GM23338 (cell line): ENCODE measurements around the gene CSGALNACT2. TPM values are rescaled to one million over a fixed set of nuclear protein-coding genes. Genes with fewer than 3 reads are reported as not detected.

ENCODE experiments used
- ATAC-seq: fragments of 200-7000 bp; cut with Tn5 transposase; 3 replicates; pipeline ENCODE4 v1.9.1; 2020
- DNase-seq: peaks from one replicate; pipeline ENCODE4 v3.0.0-alpha.2; 2015; ENCODE audit warnings: low spot score
- H2AFZ ChIP-seq: fragments of 200-600 bp; sonication (generic); 2 replicates; pipeline ENCODE4 v1.8.0; 2016; ENCODE audit warnings: antibody characterized with exemption, mild to moderate bottlenecking, moderate library complexity
- H3F3A ChIP-seq: fragments of 200-600 bp; sonication (generic); replicated peaks from 2 replicates; pipeline ENCODE4 v1.8.0; 2017; ENCODE audit warnings: antibody characterized with exemption, mixed run types, low read depth
- H3K27ac ChIP-seq: fragments of 200-600 bp; sonication (generic); 2 replicates; pipeline ENCODE4 v1.6.1; 2016; ENCODE audit warnings: low read depth
- H3K27me3 ChIP-seq: fragments of 200-600 bp; sonication (generic); 2 replicates; pipeline ENCODE4 v1.8.0; 2016; ENCODE audit warnings: mild to moderate bottlenecking, mixed run types, moderate library complexity; ENCODE audit not compliant: insufficient read depth
- H3K36me3 ChIP-seq: fragments of 200-600 bp; sonication (generic); 2 replicates; pipeline ENCODE4 v1.8.0; 2016; ENCODE audit warnings: mild to moderate bottlenecking; ENCODE audit not compliant: insufficient read depth
- H3K4me1 ChIP-seq: fragments of 200-600 bp; sonication (generic); 2 replicates; pipeline ENCODE4 v1.8.0; 2016; ENCODE audit warnings: mild to moderate bottlenecking, moderate library complexity; ENCODE audit not compliant: insufficient read depth
- H3K4me2 ChIP-seq: fragments of 200-600 bp; sonication (generic); 2 replicates; pipeline ENCODE4 v1.7.1; 2017; ENCODE audit warnings: mixed run types
- H3K4me3 ChIP-seq: fragments of 200-600 bp; sonication (generic); 2 replicates; pipeline ENCODE4 v1.6.1; 2016; ENCODE audit warnings: mixed run types
- H3K79me2 ChIP-seq: fragments of 200-600 bp; sonication (generic); replicated peaks from 2 replicates; pipeline ENCODE4 v1.8.0; 2017; ENCODE audit warnings: mild to moderate bottlenecking; ENCODE audit not compliant: insufficient read depth
- H3K9me2 ChIP-seq: fragments of 200-600 bp; sonication (generic); 2 replicates; pipeline ENCODE4 v1.8.0; 2017; ENCODE audit not compliant: insufficient read depth
- H4K20me1 ChIP-seq: fragments of 200-600 bp; sonication (generic); replicated peaks from 2 replicates; pipeline ENCODE4 v1.8.0; 2017; ENCODE audit warnings: mild to moderate bottlenecking; ENCODE audit not compliant: insufficient read depth
- H3K27ac Mint-ChIP-seq: 2 replicates; pipeline ENCODE4 v1.8.0; 2020; ENCODE audit warnings: inconsistent platforms, mild to moderate bottlenecking, moderate library complexity, mixed read lengths
- H3K27me3 Mint-ChIP-seq: 3 replicates; pipeline ENCODE4 v1.8.0; 2022; ENCODE audit warnings: low read depth, mild to moderate bottlenecking, moderate library complexity, mixed read lengths, inconsistent platforms; ENCODE audit not compliant: insufficient read depth, poor library complexity
- H3K36me3 Mint-ChIP-seq: 3 replicates; pipeline ENCODE4 v1.8.0; 2021; ENCODE audit warnings: low read depth, mild to moderate bottlenecking, inconsistent platforms, moderate library complexity, mixed read lengths
- H3K4me1 Mint-ChIP-seq: 3 replicates; pipeline ENCODE4 v1.8.0; 2020; ENCODE audit warnings: mild to moderate bottlenecking, inconsistent platforms, mixed read lengths
- H3K4me3 Mint-ChIP-seq: 3 replicates; pipeline ENCODE4 v1.8.0; 2021; ENCODE audit warnings: moderate library complexity, mild to moderate bottlenecking, inconsistent platforms, mixed read lengths
- H3K9me3 Mint-ChIP-seq: 3 replicates; pipeline ENCODE4 v1.8.0; 2020; ENCODE audit warnings: moderate library complexity, mild to moderate bottlenecking, inconsistent platforms, mixed read lengths
- CREB1 ChIP-seq: fragments of 250-450 bp; sonication (Bioruptor Pico); IDR thresholded peaks from 2 replicates; pipeline ENCODE4 v1.5.0; 2020; ENCODE audit warnings: low read depth, mild to moderate bottlenecking, moderate library complexity
- ETS1 ChIP-seq: IDR thresholded peaks from 2 replicates; pipeline ENCODE4 v1.6.1; 2016; ENCODE audit warnings: antibody characterized with exemption
- EZH2 ChIP-seq: fragments of 200-600 bp; sonication (generic); IDR thresholded peaks from one replicate; pipeline ENCODE4 v1.8.0; 2017; ENCODE audit warnings: antibody characterized with exemption, mild to moderate bottlenecking, low read depth; ENCODE audit not compliant: unreplicated experiment
- EZH2phosphoT487 ChIP-seq: fragments of 200-600 bp; sonication (generic); IDR thresholded peaks from one replicate; pipeline ENCODE4 v1.8.1; 2018; ENCODE audit warnings: antibody characterized with exemption; ENCODE audit not compliant: unreplicated experiment
- JUNB ChIP-seq: IDR thresholded peaks from one replicate; pipeline ENCODE4 v1.6.1; 2016; ENCODE audit warnings: antibody characterized with exemption; ENCODE audit not compliant: unreplicated experiment
- NANOG ChIP-seq: IDR thresholded peaks from 2 replicates; pipeline ENCODE4 v1.6.1; 2016; ENCODE audit warnings: antibody characterized with exemption, borderline replicate concordance
- POLR2AphosphoS5 ChIP-seq: IDR thresholded peaks from 2 replicates; pipeline ENCODE4 v1.6.1; 2016; ENCODE audit warnings: antibody characterized with exemption, low read depth
- STAT1 ChIP-seq: IDR thresholded peaks from one replicate; pipeline ENCODE4 v1.6.1; 2016; ENCODE audit warnings: antibody characterized with exemption; ENCODE audit not compliant: unreplicated experiment
- ZNF114 ChIP-seq: fragments of 250-450 bp; sonication (Bioruptor Pico); IDR thresholded peaks from 2 replicates; pipeline ENCODE4 v1.5.0; 2020; ENCODE audit warnings: mild to moderate bottlenecking, moderate library complexity
- ZNF331 ChIP-seq: fragments of 250-450 bp; sonication (Bioruptor Pico); IDR thresholded peaks from 2 replicates; pipeline ENCODE4 v1.5.0; 2020; ENCODE audit warnings: low read depth, mild to moderate bottlenecking, moderate library complexity
- polyA plus RNA-seq: library from polyadenylated mRNA; unstranded; fragments of >200 nt; fragmentation: Nextera tagmentation; extraction: Ambion mirVana; gene quantifications from 2 replicates; pipeline ENCODE4 v1.2.1, GENCODE V29; 2016
- total RNA-seq: library from RNA; depleted of rRNA; stranded (reverse); fragments of >200 nt; shearing (Covaris generic); gene quantifications from 2 replicates; pipeline ENCODE4 v1.2.3, GENCODE V29; 2014
- TF ChIP-seq, protein P1 (sequence below), 2 experiments: fragments of 200-600 bp in 1 of 2; sonication (generic) in 1 of 2; conservative IDR thresholded peaks; 2 replicates each; pipeline versions ENCODE4 v1.5.1 to v1.6.1; 2016 to 2017; ENCODE audit warnings: antibody characterized with exemption in 2 of 2, low read depth in 2 of 2, mild to moderate bottlenecking in 2 of 2, moderate library complexity in 1 of 2
- TF ChIP-seq, protein P2 (sequence below): IDR thresholded peaks from one replicate; pipeline ENCODE4 v1.6.1; 2018; ENCODE audit warnings: antibody characterized with exemption; ENCODE audit not compliant: unreplicated experiment
- TF ChIP-seq, protein P3 (sequence below): fragments of 250-450 bp; sonication (Bioruptor Pico); IDR thresholded peaks from 2 replicates; pipeline ENCODE4 v1.5.0; 2020; ENCODE audit warnings: mild to moderate bottlenecking, moderate library complexity

CSGALNACT2 gene
- total and polyA plus RNA-seq, 2 experiments from 2014 or later = 3.0 to 4.6 TPM

GRCh38 chr10:43120929-43121314 is 17.3 kb upstream of the CSGALNACT2 start:
- Histone ChIP-seq H3K4me2 (no peak overlapping the region), H3F3A (no peaks in the 10 kb centered on the region), H4K20me1 (no peaks in the 10 kb centered on the region), H3K4me3 (no peak overlapping the region), H2AFZ (no peak overlapping the region), H3K79me2 (no peaks in the 10 kb centered on the region), H3K9me2 (no peaks in the 10 kb centered on the region), H3K4me1 (no peaks in the 10 kb centered on the region), H3K36me3 (no peaks in the 10 kb centered on the region), H3K27ac (no peak overlapping the region), H3K27me3 (no peaks in the 10 kb centered on the region)
- Mint-ChIP-seq H3K4me1 (no peaks in the 10 kb centered on the region), H3K27me3 (peaks cover 4% of the 10 kb centered on the region), H3K4me3 (no peak overlapping the region), H3K9me3 (no peaks in the 10 kb centered on the region), H3K36me3 (no peaks in the 10 kb centered on the region; the same call in 2 of the 3 replicates), H3K27ac (no peak overlapping the region; the same call in 1 of the 2 replicates)
- no peak for ATAC-seq
- TF ChIP-seq CREB1 (CRISPR knock-in tag) = no peak
- no peak for TF ChIP-seq NANOG
- no peak for TF ChIP-seq ETS1
- no peak for TF ChIP-seq STAT1
- TF ChIP-seq JUNB = no peak
- TF ChIP-seq, protein P1, sequence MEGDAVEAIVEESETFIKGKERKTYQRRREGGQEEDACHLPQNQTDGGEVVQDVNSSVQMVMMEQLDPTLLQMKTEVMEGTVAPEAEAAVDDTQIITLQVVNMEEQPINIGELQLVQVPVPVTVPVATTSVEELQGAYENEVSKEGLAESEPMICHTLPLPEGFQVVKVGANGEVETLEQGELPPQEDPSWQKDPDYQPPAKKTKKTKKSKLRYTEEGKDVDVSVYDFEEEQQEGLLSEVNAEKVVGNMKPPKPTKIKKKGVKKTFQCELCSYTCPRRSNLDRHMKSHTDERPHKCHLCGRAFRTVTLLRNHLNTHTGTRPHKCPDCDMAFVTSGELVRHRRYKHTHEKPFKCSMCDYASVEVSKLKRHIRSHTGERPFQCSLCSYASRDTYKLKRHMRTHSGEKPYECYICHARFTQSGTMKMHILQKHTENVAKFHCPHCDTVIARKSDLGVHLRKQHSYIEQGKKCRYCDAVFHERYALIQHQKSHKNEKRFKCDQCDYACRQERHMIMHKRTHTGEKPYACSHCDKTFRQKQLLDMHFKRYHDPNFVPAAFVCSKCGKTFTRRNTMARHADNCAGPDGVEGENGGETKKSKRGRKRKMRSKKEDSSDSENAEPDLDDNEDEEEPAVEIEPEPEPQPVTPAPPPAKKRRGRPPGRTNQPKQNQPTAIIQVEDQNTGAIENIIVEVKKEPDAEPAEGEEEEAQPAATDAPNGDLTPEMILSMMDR (conservative IDR thresholded peaks at IDR 0.05; ENCODE audit: low read depth in 2 of 2) = no peak
- no peak for TF ChIP-seq ZNF114 (CRISPR knock-in tag)
- TF ChIP-seq, protein P2, sequence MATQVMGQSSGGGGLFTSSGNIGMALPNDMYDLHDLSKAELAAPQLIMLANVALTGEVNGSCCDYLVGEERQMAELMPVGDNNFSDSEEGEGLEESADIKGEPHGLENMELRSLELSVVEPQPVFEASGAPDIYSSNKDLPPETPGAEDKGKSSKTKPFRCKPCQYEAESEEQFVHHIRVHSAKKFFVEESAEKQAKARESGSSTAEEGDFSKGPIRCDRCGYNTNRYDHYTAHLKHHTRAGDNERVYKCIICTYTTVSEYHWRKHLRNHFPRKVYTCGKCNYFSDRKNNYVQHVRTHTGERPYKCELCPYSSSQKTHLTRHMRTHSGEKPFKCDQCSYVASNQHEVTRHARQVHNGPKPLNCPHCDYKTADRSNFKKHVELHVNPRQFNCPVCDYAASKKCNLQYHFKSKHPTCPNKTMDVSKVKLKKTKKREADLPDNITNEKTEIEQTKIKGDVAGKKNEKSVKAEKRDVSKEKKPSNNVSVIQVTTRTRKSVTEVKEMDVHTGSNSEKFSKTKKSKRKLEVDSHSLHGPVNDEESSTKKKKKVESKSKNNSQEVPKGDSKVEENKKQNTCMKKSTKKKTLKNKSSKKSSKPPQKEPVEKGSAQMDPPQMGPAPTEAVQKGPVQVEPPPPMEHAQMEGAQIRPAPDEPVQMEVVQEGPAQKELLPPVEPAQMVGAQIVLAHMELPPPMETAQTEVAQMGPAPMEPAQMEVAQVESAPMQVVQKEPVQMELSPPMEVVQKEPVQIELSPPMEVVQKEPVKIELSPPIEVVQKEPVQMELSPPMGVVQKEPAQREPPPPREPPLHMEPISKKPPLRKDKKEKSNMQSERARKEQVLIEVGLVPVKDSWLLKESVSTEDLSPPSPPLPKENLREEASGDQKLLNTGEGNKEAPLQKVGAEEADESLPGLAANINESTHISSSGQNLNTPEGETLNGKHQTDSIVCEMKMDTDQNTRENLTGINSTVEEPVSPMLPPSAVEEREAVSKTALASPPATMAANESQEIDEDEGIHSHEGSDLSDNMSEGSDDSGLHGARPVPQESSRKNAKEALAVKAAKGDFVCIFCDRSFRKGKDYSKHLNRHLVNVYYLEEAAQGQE = no peak
- no peak for TF ChIP-seq EZH2phosphoT487
- TF ChIP-seq ZNF331 (CRISPR knock-in tag) = no peak
- TF ChIP-seq POLR2AphosphoS5 = no peak
- TF ChIP-seq EZH2 = no peak
- TF ChIP-seq, protein P3, sequence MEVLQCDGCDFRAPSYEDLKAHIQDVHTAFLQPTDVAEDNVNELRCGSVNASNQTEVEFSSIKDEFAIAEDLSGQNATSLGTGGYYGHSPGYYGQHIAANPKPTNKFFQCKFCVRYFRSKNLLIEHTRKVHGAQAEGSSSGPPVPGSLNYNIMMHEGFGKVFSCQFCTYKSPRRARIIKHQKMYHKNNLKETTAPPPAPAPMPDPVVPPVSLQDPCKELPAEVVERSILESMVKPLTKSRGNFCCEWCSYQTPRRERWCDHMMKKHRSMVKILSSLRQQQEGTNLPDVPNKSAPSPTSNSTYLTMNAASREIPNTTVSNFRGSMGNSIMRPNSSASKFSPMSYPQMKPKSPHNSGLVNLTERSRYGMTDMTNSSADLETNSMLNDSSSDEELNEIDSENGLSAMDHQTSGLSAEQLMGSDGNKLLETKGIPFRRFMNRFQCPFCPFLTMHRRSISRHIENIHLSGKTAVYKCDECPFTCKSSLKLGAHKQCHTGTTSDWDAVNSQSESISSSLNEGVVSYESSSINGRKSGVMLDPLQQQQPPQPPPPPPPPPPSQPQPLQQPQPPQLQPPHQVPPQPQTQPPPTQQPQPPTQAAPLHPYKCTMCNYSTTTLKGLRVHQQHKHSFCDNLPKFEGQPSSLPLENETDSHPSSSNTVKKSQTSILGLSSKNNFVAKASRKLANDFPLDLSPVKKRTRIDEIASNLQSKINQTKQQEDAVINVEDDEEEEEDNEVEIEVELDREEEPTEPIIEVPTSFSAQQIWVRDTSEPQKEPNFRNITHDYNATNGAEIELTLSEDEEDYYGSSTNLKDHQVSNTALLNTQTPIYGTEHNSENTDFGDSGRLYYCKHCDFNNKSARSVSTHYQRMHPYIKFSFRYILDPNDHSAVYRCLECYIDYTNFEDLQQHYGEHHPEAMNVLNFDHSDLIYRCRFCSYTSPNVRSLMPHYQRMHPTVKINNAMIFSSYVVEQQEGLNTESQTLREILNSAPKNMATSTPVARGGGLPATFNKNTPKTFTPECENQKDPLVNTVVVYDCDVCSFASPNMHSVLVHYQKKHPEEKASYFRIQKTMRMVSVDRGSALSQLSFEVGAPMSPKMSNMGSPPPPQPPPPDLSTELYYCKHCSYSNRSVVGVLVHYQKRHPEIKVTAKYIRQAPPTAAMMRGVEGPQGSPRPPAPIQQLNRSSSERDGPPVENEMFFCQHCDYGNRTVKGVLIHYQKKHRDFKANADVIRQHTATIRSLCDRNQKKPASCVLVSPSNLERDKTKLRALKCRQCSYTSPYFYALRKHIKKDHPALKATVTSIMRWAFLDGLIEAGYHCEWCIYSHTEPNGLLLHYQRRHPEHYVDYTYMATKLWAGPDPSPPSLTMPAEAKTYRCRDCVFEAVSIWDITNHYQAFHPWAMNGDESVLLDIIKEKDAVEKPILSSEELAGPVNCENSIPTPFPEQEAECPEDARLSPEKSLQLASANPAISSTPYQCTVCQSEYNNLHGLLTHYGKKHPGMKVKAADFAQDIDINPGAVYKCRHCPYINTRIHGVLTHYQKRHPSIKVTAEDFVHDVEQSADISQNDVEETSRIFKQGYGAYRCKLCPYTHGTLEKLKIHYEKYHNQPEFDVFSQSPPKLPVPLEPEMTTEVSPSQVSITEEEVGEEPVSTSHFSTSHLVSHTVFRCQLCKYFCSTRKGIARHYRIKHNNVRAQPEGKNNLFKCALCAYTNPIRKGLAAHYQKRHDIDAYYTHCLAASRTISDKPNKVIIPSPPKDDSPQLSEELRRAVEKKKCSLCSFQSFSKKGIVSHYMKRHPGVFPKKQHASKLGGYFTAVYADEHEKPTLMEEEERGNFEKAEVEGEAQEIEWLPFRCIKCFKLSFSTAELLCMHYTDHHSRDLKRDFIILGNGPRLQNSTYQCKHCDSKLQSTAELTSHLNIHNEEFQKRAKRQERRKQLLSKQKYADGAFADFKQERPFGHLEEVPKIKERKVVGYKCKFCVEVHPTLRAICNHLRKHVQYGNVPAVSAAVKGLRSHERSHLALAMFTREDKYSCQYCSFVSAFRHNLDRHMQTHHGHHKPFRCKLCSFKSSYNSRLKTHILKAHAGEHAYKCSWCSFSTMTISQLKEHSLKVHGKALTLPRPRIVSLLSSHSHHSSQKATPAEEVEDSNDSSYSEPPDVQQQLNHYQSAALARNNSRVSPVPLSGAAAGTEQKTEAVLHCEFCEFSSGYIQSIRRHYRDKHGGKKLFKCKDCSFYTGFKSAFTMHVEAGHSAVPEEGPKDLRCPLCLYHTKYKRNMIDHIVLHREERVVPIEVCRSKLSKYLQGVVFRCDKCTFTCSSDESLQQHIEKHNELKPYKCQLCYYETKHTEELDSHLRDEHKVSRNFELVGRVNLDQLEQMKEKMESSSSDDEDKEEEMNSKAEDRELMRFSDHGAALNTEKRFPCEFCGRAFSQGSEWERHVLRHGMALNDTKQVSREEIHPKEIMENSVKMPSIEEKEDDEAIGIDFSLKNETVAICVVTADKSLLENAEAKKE (CRISPR knock-in tag) = no peak
- DNase-seq = no peak
